Forelimb muscle (tissue), 1 donor: Measurements from ENCODE around the gene PRB4. TPM values are rescaled to one million over a fixed set of nuclear protein-coding genes. Genes with fewer than 3 reads are reported as not detected.
"Not testable (repeated sequence)": the region's sequence is repeated elsewhere in the genome, so short reads cannot be mapped to it uniquely, and the experiment has no call there.

ENCODE experiments used
- DNase-seq: peaks from one replicate; pipeline ENCODE4 v3.0.0-alpha.2; 2013; ENCODE audit warnings: low read depth
- polyA plus RNA-seq: library from polyadenylated mRNA; unstranded; fragments of 120-200 nt; gene quantifications from one replicate; pipeline ENCODE4 v1.2.1, GENCODE V29; 2013; ENCODE audit not compliant: insufficient read length

PRB4 gene
- not detected for polyA plus RNA-seq

- DNase-seq, result no peak
Observed at GRCh38 chr12:11310336-11310735, at the start of gene PRB4. PRB4 (minus strand) TSS chr12:11310436; CDS start chr12:11310398, 38 bp downstream.

GRCh38 chr12:11351736-11352135, 41.5 kb upstream of the PRB4 start:
- DNase-seq, result not testable (repeated sequence)

- no peak for DNase-seq
Observed at GRCh38 chr12:11348439-11348838, 38.2 kb upstream of the PRB4 start.

GRCh38 chr12:11347810-11348209, 37.6 kb upstream of the PRB4 start:
- no peak for DNase-seq

- no peak for DNase-seq
Observed at GRCh38 chr12:11344500-11344899, 34.3 kb upstream of the PRB4 start.

- no peak for DNase-seq
Observed at GRCh38 chr12:11324426-11324825, 14.2 kb upstream of the PRB4 start.

- DNase-seq, result no peak
Observed at GRCh38 chr12:11321980-11322379, 11.7 kb upstream of the PRB4 start.

- DNase-seq, result no peak
Observed at GRCh38 chr12:11307143-11307542, 3.1 kb downstream of the PRB4 start.

- DNase-seq, result no peak
Observed at GRCh38 chr12:11273449-11273848, 36.8 kb downstream of the PRB4 start.

GRCh38 chr12:11269607-11270006, 40.6 kb downstream of the PRB4 start, which contains the start of gene PRB3:
PRB3 (minus strand) TSS chr12:11269707; CDS start chr12:11269669, 38 bp downstream.
- DNase-seq, result no peak

GRCh38 chr12:11264501-11264900, 45.7 kb downstream of the PRB4 start:
- no peak for DNase-seq

Other genes starting within 250 kb of the PRB4 start
- gene TAS2R46, start 248.1 kb downstream of the PRB4 start, polyA plus RNA-seq, result 0.35 TPM
- 0.35 TPM for gene TAS2R43, start 218.1 kb downstream of the PRB4 start, polyA plus RNA-seq
- 0.39 TPM for gene TAS2R30, start 175.8 kb downstream of the PRB4 start, polyA plus RNA-seq
- gene SMIM10L1, start 139.2 kb downstream of the PRB4 start, polyA plus RNA-seq, result 12.3 TPM
- gene TAS2R42, start 123.5 kb downstream of the PRB4 start, polyA plus RNA-seq, result not detected
- not detected for gene PRB3, start 40.7 kb downstream of the PRB4 start, polyA plus RNA-seq
- not detected for gene PRB2, start 85.1 kb upstream of the PRB4 start, polyA plus RNA-seq